Muscle layer of colon (tissue), 2 donors: Measurements from ENCODE around the gene PTBP1.
A peak's percentile ranks its signal among the peaks of the same experiment; 100 is the strongest.

Experiments
- H3K27ac ChIP-seq: one replicate; pipeline ENCODE4 v1.7.0; 2013; ENCODE audit warnings: low read depth, mild to moderate bottlenecking, low read length, moderate library complexity
- H3K27me3 ChIP-seq, 2 donors: one replicate each; pipeline ENCODE4 v1.7.0; 2013; ENCODE audit warnings: low read length in 2 of 2, mild to moderate bottlenecking in 2 of 2; ENCODE audit not compliant: insufficient read depth in 2 of 2, control insufficient read depth in 1 of 2
- H3K36me3 ChIP-seq: one replicate; pipeline ENCODE4 v1.7.0; 2013; ENCODE audit warnings: mild to moderate bottlenecking, low read length; ENCODE audit not compliant: insufficient read depth
- H3K4me1 ChIP-seq: one replicate; pipeline ENCODE4 v1.7.0; 2013; ENCODE audit warnings: mild to moderate bottlenecking, low read length; ENCODE audit not compliant: insufficient read depth
- H3K4me3 ChIP-seq, 2 donors: one replicate each; pipeline ENCODE4 v1.7.0; 2013; ENCODE audit warnings: low read length in 2 of 2, low read depth in 1 of 2, mild to moderate bottlenecking in 1 of 2, moderate library complexity in 1 of 2
- H3K9ac ChIP-seq: one replicate; pipeline ENCODE4 v1.7.0; 2013; ENCODE audit warnings: low read length
- H3K9me3 ChIP-seq: one replicate; pipeline ENCODE4 v1.7.0; 2013; ENCODE audit warnings: mild to moderate bottlenecking, low read length
- donor health status: abdominal sarcoma.
- donor health status: Adenocarcinoma of cecum.

The PTBP1 gene

GRCh38 chr19:778910-779653 lies 18.2 kb upstream of the PTBP1 start:
- no peaks in the 10 kb centered on the region for H3K4me1 ChIP-seq
- peaks cover 0 to 9% of the 10 kb centered on the region in 2 donors for H3K27me3 ChIP-seq
- H3K9ac ChIP-seq = no peak overlapping the region
- no peaks in the 10 kb centered on the region for H3K36me3 ChIP-seq
- H3K4me3 ChIP-seq = no peak overlapping the region
- H3K27ac ChIP-seq = no peak overlapping the region
- no peaks in the 10 kb centered on the region for H3K9me3 ChIP-seq

GRCh38 chr19:780935-781334 lies 16.3 kb upstream of the PTBP1 start:
- Histone ChIP-seq H3K27me3 (peaks cover 0 to 9% of the 10 kb centered on the region in 2 donors), H3K36me3 (no peaks in the 10 kb centered on the region), H3K4me3 (no peak overlapping the region), H3K4me1 (no peaks in the 10 kb centered on the region), H3K9ac (no peak overlapping the region), H3K9me3 (no peaks in the 10 kb centered on the region), H3K27ac (no peak overlapping the region)

GRCh38 chr19:781800-782184 lies 15.5 kb upstream of the PTBP1 start:
- no peak overlapping the region for H3K27ac ChIP-seq
- H3K36me3 ChIP-seq = no peaks in the 10 kb centered on the region
- H3K9ac ChIP-seq = no peak overlapping the region
- H3K27me3 ChIP-seq = peaks cover 0 to 9% of the 10 kb centered on the region in 2 donors
- no peak overlapping the region for H3K4me3 ChIP-seq
- H3K9me3 ChIP-seq = no peaks in the 10 kb centered on the region
- no peaks in the 10 kb centered on the region for H3K4me1 ChIP-seq

GRCh38 chr19:782185-782877 lies 14.9 kb upstream of the PTBP1 start:
- H3K36me3 ChIP-seq = no peaks in the 10 kb centered on the region
- no peak overlapping the region for H3K27ac ChIP-seq
- peaks cover 0 to 9% of the 10 kb centered on the region in 2 donors for H3K27me3 ChIP-seq
- no peak overlapping the region for H3K9ac ChIP-seq
- H3K4me1 ChIP-seq = no peaks in the 10 kb centered on the region
- H3K4me3 ChIP-seq = no peak overlapping the region
- H3K9me3 ChIP-seq = no peaks in the 10 kb centered on the region

- no peak overlapping the region for H3K27ac ChIP-seq
- no peak overlapping the region for H3K9ac ChIP-seq
- H3K9me3 ChIP-seq = no peaks in the 10 kb centered on the region
- H3K36me3 ChIP-seq = no peaks in the 10 kb centered on the region
- H3K4me1 ChIP-seq = no peaks in the 10 kb centered on the region
- H3K4me3 ChIP-seq = no peak overlapping the region
- H3K27me3 ChIP-seq = peaks cover 0 to 9% of the 10 kb centered on the region in 2 donors
These were observed 14.2 kb upstream of the PTBP1 start for GRCh38 chr19:782878-783668.

GRCh38 chr19:784541-784940 lies 12.7 kb upstream of the PTBP1 start:
- no peak overlapping the region for H3K27ac ChIP-seq
- H3K9ac ChIP-seq = no peak overlapping the region
- H3K4me1 ChIP-seq = no peaks in the 10 kb centered on the region
- peaks cover 0 to 9% of the 10 kb centered on the region in 2 donors for H3K27me3 ChIP-seq
- H3K4me3 ChIP-seq = no peak overlapping the region
- no peaks in the 10 kb centered on the region for H3K9me3 ChIP-seq
- H3K36me3 ChIP-seq = no peaks in the 10 kb centered on the region

- H3K27ac ChIP-seq = no peak overlapping the region
- no peaks in the 10 kb centered on the region for H3K9me3 ChIP-seq
- H3K4me3 ChIP-seq = no peak overlapping the region
- H3K9ac ChIP-seq = no peak overlapping the region
- no peaks in the 10 kb centered on the region for H3K4me1 ChIP-seq
- no peaks in the 10 kb centered on the region for H3K36me3 ChIP-seq
- H3K27me3 ChIP-seq = peaks cover 0 to 2% of the 10 kb centered on the region in 2 donors
These were observed 9.7 kb upstream of the PTBP1 start for GRCh38 chr19:787536-787935.

- H3K27ac ChIP-seq = no peak overlapping the region
- H3K4me1 ChIP-seq = no peaks in the 10 kb centered on the region
- H3K9me3 ChIP-seq = no peaks in the 10 kb centered on the region
- H3K27me3 ChIP-seq = no peaks in the 10 kb centered on the region
- no peak overlapping the region for H3K9ac ChIP-seq
- H3K4me3 ChIP-seq = no peak overlapping the region
- H3K36me3 ChIP-seq = no peaks in the 10 kb centered on the region
These were observed 8.6 kb upstream of the PTBP1 start for GRCh38 chr19:788686-788982.

- Histone ChIP-seq H3K9ac (no peak overlapping the region), H3K9me3 (no peaks in the 10 kb centered on the region), H3K27ac (peak overlapping the region; percentile 4), H3K27me3 (no peaks in the 10 kb centered on the region), H3K4me1 (no peaks in the 10 kb centered on the region), H3K36me3 (no peaks in the 10 kb centered on the region), H3K4me3 (no peak overlapping the region)
These were observed 8.1 kb upstream of the PTBP1 start for GRCh38 chr19:788983-789700.

- Histone ChIP-seq H3K27me3 (no peaks in the 10 kb centered on the region), H3K36me3 (no peaks in the 10 kb centered on the region), H3K9ac (no peak overlapping the region), H3K9me3 (no peaks in the 10 kb centered on the region), H3K4me1 (no peaks in the 10 kb centered on the region), H3K4me3 (no peak overlapping the region), H3K27ac (peak overlapping the region; percentile 4)
These were observed 7.6 kb upstream of the PTBP1 start for GRCh38 chr19:789701-790060.

GRCh38 chr19:791007-791566 lies 6.2 kb upstream of the PTBP1 start:
- Histone ChIP-seq H3K27ac (no peak overlapping the region), H3K36me3 (no peaks in the 10 kb centered on the region), H3K4me3 (no peak overlapping the region), H3K27me3 (no peaks in the 10 kb centered on the region), H3K4me1 (peaks cover 5% of the 10 kb centered on the region), H3K9ac (no peak overlapping the region), H3K9me3 (no peaks in the 10 kb centered on the region)
